ENCODE data around the gene ADAMTSL2.

DNA sequence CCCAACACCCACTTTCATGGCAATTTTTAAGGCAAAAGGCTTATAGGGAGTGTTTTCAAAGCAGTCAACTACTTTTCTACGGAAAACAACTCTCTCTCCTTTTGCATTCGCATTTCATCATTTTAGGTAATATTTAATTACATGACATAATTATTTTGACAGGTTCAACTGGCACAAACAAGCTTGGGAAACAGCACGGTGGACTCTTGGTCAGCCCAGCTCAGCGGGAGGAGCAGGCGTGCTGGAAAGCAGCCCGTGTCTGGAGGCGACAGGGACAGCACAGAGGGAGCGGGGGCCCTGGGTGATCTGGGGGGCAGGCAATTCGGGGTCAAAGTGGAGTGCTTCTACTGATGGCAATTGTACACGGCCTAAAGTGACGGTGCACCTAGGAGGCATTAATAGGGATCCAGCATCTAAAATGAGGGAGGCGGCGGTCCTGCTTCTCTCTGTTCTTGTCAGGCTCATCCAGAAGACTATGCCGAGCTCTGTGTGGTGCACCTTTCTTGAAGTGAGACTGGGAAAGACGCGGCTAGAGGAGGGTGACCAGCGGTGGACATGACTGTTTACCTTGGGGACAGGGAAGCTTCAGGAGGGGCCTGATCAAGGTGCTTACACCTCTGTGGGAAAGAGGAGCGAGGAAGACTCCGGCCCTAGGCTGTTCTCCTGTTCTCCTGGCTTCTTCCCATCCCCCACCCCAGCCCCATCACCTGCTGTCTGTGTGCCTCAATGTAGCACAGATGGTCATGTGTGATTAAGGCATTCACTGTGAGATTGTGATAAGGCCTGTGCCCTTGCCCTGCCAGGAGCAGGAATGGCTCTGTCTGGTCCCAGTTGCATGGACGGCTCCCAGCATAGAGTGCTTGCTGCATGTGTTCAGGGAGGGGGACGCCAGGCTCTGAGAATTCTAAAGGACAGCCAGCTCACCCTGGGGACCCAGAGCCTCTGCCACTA, 13.1 kb upstream of the ADAMTSL2 start:
- no peak for TF ChIP-seq EZH2 (IDR thresholded peaks at IDR 0.05)
- TF ChIP-seq POLR2AphosphoS5 (IDR thresholded peaks at IDR 0.05; ENCODE audit: borderline replicate concordance, low read depth, low read length), result no peak
